ENCODE results near the gene SLU7.

DNA sequence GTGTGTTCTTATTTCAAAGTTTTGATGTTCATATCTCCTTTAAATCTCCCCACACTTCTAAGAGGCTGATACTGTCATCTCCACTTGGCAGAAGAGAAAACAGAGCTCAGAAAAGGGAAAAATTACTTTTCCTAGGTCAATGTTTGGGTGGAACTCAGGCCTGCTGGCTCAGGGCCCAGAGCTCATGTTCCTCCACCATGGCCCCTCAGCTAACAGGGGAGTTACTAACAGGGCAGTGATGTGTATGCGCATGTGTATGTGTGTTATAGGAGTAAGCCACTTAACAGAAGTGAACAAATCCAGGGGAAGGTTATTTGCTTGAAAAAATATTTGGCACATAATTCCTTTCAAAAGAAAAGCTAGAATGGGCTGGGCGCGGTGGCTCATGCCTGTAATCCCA is 51.0 kb downstream of the SLU7 start:
- TF ChIP-seq, protein P1, sequence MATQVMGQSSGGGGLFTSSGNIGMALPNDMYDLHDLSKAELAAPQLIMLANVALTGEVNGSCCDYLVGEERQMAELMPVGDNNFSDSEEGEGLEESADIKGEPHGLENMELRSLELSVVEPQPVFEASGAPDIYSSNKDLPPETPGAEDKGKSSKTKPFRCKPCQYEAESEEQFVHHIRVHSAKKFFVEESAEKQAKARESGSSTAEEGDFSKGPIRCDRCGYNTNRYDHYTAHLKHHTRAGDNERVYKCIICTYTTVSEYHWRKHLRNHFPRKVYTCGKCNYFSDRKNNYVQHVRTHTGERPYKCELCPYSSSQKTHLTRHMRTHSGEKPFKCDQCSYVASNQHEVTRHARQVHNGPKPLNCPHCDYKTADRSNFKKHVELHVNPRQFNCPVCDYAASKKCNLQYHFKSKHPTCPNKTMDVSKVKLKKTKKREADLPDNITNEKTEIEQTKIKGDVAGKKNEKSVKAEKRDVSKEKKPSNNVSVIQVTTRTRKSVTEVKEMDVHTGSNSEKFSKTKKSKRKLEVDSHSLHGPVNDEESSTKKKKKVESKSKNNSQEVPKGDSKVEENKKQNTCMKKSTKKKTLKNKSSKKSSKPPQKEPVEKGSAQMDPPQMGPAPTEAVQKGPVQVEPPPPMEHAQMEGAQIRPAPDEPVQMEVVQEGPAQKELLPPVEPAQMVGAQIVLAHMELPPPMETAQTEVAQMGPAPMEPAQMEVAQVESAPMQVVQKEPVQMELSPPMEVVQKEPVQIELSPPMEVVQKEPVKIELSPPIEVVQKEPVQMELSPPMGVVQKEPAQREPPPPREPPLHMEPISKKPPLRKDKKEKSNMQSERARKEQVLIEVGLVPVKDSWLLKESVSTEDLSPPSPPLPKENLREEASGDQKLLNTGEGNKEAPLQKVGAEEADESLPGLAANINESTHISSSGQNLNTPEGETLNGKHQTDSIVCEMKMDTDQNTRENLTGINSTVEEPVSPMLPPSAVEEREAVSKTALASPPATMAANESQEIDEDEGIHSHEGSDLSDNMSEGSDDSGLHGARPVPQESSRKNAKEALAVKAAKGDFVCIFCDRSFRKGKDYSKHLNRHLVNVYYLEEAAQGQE (IDR thresholded peaks at IDR 0.05; ENCODE audit: insufficient read depth in 1 of 2, low read depth in 2 of 2, low read length in 2 of 2) = no peak
- TF ChIP-seq SIN3A (IDR thresholded peaks at IDR 0.05; ENCODE audit: borderline replicate concordance, insufficient read depth, low read length) (no peak), POLR2AphosphoS5 (IDR thresholded peaks at IDR 0.05; ENCODE audit: low read depth, low read length) (no peak), TAF1 (IDR thresholded peaks at IDR 0.05; ENCODE audit: borderline replicate concordance, insufficient read depth, low read length) (no peak)
